HPDE6-E6E7 (cell line): Measurements from ENCODE around the gene EIF4E2.

Experiments
- DNase-seq: peaks from one replicate; pipeline ENCODE4 v3.0.0; 2011; ENCODE audit warnings: missing footprints; ENCODE audit errors: extremely low spot score

Gene EIF4E2

GRCh38 chr2:232537079-232537478 lies 13.4 kb upstream of the EIF4E2 start:
- no peak for DNase-seq

- DNase-seq = no peak
Measured at GRCh38 chr2:232537499-232537898, 13.0 kb upstream of the EIF4E2 start.

GRCh38 chr2:232538671-232539070 lies 11.8 kb upstream of the EIF4E2 start:
- no peak for DNase-seq

- DNase-seq = no peak
Measured at GRCh38 chr2:232539298-232540231, 10.9 kb upstream of the EIF4E2 start, which contains the start of gene CHRNG. TSS of gene CHRNG (plus strand) at chr2:232539692. CDS start at chr2:232539748, 56 bp downstream.

- no peak for DNase-seq
Measured at GRCh38 chr2:232540441-232541041, 9.9 kb upstream of the EIF4E2 start.

- DNase-seq = no peak
Measured at GRCh38 chr2:232541195-232541960, 9.1 kb upstream of the EIF4E2 start.

- DNase-seq = no peak
Measured at GRCh38 chr2:232541961-232542714, 8.4 kb upstream of the EIF4E2 start.

- no peak for DNase-seq
Measured at GRCh38 chr2:232542715-232543467, 7.6 kb upstream of the EIF4E2 start.

- no peak for DNase-seq
Measured at GRCh38 chr2:232543491-232543890, 7.0 kb upstream of the EIF4E2 start.

GRCh38 chr2:232543928-232544631 lies 6.4 kb upstream of the EIF4E2 start:
- DNase-seq = no peak

GRCh38 chr2:232544674-232545073 lies 5.8 kb upstream of the EIF4E2 start:
- no peak for DNase-seq

GRCh38 chr2:232545511-232546375 lies 4.7 kb upstream of the EIF4E2 start:
- no peak for DNase-seq

GRCh38 chr2:232547991-232548390 lies 2.5 kb upstream of the EIF4E2 start:
- no peak for DNase-seq

- no peak for DNase-seq
Measured at GRCh38 chr2:232549655-232550353, 685 bp upstream of the EIF4E2 start.

GRCh38 chr2:232551250-232551638 lies 755 bp downstream of the EIF4E2 start:
- no peak for DNase-seq

GRCh38 chr2:232551776-232552175 lies 1.3 kb downstream of the EIF4E2 start:
- DNase-seq = no peak

- DNase-seq = no peak
Measured at GRCh38 chr2:232556426-232556825, 5.9 kb downstream of the EIF4E2 start.

- DNase-seq = no peak
Measured at GRCh38 chr2:232562515-232563151, 12.1 kb downstream of the EIF4E2 start.
